Lung (tissue), 12 donors: ENCODE measurements around the gene COL12A1. TPM values are rescaled to one million over a fixed set of nuclear protein-coding genes. Genes with fewer than 3 reads are reported as not detected.

Experiments
- ATAC-seq: fragments of 200-7000 bp; cut with Tn5 transposase; one replicate; pipeline ENCODE4 v1.9.1; 2020; ENCODE audit warnings: moderate number of reproducible peaks; ENCODE audit not compliant: insufficient read depth, low FRiP score
- DNase-seq, 3 donors: peaks; one replicate each; pipeline ENCODE4 v3.0.0-alpha.2; 2013 to 2017
- H3K27ac ChIP-seq, 2 donors: one replicate each; pipeline ENCODE4 v1.5.1; 2013; ENCODE audit warnings: mild to moderate bottlenecking in 2 of 2, moderate library complexity in 2 of 2, control low read depth in 1 of 2, inconsistent platforms in 1 of 2, low read depth in 1 of 2, low read length in 1 of 2
- H3K27me3 ChIP-seq, 3 donors: one replicate each; pipeline ENCODE4 v1.5.1; 2013; ENCODE audit warnings: low read length in 2 of 3; ENCODE audit not compliant: control insufficient read depth in 3 of 3, insufficient read depth in 3 of 3
- H3K36me3 ChIP-seq, 4 donors: one replicate each; pipeline ENCODE4 v1.5.1; 2013; ENCODE audit warnings: low read length in 4 of 4, mild to moderate bottlenecking in 1 of 4, moderate library complexity in 1 of 4; ENCODE audit not compliant: control insufficient read depth in 4 of 4, insufficient read depth in 4 of 4
- H3K4me1 ChIP-seq, 5 donors: one replicate each; pipeline ENCODE4 v1.5.1; 2013; ENCODE audit warnings: low read length in 5 of 5, mild to moderate bottlenecking in 2 of 5, moderate library complexity in 1 of 5; ENCODE audit not compliant: control insufficient read depth in 5 of 5, insufficient read depth in 5 of 5
- H3K4me3 ChIP-seq: one replicate; pipeline ENCODE4 v1.5.1; 2013; ENCODE audit warnings: mild to moderate bottlenecking, control low read depth, moderate library complexity
- H3K9ac ChIP-seq, 2 donors: one replicate each; pipeline ENCODE4 v1.5.1; 2013; ENCODE audit warnings: low read length in 2 of 2, control low read depth in 1 of 2; ENCODE audit not compliant: insufficient read depth in 1 of 2
- H3K9me3 ChIP-seq, 4 donors: one replicate each; pipeline ENCODE4 v1.5.1; 2013; ENCODE audit warnings: low read length in 3 of 4, mild to moderate bottlenecking in 1 of 4, moderate library complexity in 1 of 4; ENCODE audit not compliant: control insufficient read depth in 4 of 4, insufficient read depth in 3 of 4
- CTCF ChIP-seq: IDR thresholded peaks from 2 replicates; pipeline ENCODE4 v1.5.1; 2012; ENCODE audit warnings: mild to moderate bottlenecking; ENCODE audit errors: control extremely low read depth, extremely low read depth
- WGBS, 2 donors: extraction: QIAGEN DNeasy Blood & Tissue Kit; methylation state at CpG; one replicate each; pipeline ENCODE4 v1.1.7; 2013; 5-methylcytosine and 5-hydroxymethylcytosine counted together
- polyA plus RNA-seq, 2 donors: library from polyadenylated mRNA; stranded (reverse); fragments of 200-250 nt; gene quantifications; one replicate each; pipeline ENCODE4 v1.2.1, GENCODE V29; 2013
- total RNA-seq, 2 donors: library from RNA; depleted of rRNA in 1 of 2; stranded (reverse); fragments of >200 nt in 1 of 2; gene quantifications; one replicate each; pipeline ENCODE4 v1.2.1, GENCODE V29; 2014 to 2021
- donor health status: control.
- donor health status: control.
- donor health status: Bipolar disorder and iron deficiency.
- donor health status: healthy.
- donor health status: DM: yes; HTN: yes; CAD: no.

COL12A1 gene
- total and polyA plus RNA-seq, 4 donors, result 10.6 to 75.7 (median 29.7) TPM

DNA sequence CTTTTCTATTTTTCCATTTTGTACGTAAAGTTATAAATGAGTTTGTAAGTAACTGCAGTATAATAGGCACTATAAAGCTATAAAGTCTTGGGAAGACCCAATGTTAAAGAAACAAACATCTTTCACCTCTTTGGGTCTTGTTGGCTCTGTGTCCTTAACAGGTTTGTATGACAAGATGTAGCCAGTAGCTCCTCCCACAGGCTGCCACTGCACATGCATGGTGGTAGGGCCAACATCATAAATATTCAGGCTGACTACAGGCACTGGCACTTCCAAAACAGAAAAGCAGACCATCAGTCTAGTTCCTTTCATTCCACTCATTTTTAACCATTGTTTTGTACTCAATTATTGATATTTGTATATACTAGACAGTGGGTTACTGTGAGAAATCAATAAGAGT, 59.9 kb downstream of the COL12A1 start:
- Histone ChIP-seq H3K4me3 (no peak overlapping the region), H3K4me1 (no peaks in the 10 kb centered on the region), H3K9ac (no peak overlapping the region), H3K27me3 (no peaks in the 10 kb centered on the region), H3K27ac (no peak overlapping the region), H3K9me3 (no peaks in the 10 kb centered on the region), H3K36me3 (peaks cover 0 to 2% (median 0%) of the 10 kb centered on the region in 4 donors)
- no peak for DNase-seq
- TF ChIP-seq CTCF, result no peak
- ATAC-seq, result no peak
- 96 to 100% methylated on average over 1 of the region's 1 CpG for WGBS, 2 donors

GRCh38 chr6:75145211-75145610, 60.6 kb downstream of the COL12A1 start:
- Histone ChIP-seq H3K4me1 (no peaks in the 10 kb centered on the region), H3K4me3 (no peak overlapping the region), H3K9ac (no peak overlapping the region), H3K36me3 (peaks cover 0 to 2% (median 0%) of the 10 kb centered on the region in 4 donors), H3K27me3 (no peaks in the 10 kb centered on the region), H3K27ac (no peak overlapping the region), H3K9me3 (no peaks in the 10 kb centered on the region)
- ATAC-seq (no peak), DNase-seq (no peak)
- WGBS, 2 donors, result 89% methylated on average over 4 of the region's 4 CpGs
- no peak for TF ChIP-seq CTCF

DNA sequence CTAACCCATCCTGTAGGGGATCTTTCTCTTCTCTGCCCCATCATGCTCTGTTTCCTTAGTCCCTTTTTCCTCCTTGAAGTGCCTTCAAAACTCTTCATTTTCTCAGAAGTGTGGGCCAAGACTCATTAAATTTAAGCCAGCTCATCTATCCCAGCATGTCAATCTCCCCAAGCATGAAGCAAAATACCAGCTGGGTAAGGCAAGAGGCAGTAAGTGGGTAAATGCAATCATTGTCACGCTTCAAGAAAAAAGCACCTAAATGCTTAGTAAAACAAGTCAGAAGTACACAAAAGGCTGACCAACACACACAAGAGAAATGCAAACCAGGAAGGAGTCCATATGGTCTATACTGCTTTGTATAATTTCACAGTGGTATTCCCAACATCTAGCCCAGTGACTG, 61.5 kb downstream of the COL12A1 start:
- ATAC-seq (no peak), DNase-seq (no peak)
- no peak overlapping the region for H3K9ac ChIP-seq
- peaks cover 0 to 2% (median 0%) of the 10 kb centered on the region in 4 donors for H3K36me3 ChIP-seq
- H3K9me3 ChIP-seq, result no peaks in the 10 kb centered on the region
- no peak for TF ChIP-seq CTCF
- no peaks in the 10 kb centered on the region for H3K4me1 ChIP-seq
- H3K27me3 ChIP-seq, result no peaks in the 10 kb centered on the region
- H3K27ac ChIP-seq, result no peak overlapping the region
- WGBS, 2 donors, result 89 to 98% methylated on average over 1 of the region's 1 CpG
- no peak overlapping the region for H3K4me3 ChIP-seq

DNA sequence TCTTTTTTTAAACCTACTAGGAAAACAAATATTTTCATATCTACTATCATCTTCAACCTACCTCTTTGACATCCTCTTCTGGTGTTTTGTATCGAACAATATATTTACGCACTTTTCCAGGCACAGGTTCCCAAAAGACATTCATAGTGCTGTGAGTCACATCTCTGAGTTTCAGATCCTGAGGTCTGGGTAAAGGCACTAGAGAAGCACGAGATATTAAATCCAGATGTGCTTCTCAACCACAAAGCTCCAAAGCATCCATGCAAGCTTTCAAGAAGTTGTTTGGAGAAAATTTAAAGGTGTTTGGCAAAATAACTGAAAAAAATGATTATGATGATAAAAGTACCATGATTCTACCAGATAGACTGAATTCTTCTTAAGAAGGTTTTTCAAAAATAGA, 62.7 kb downstream of the COL12A1 start:
- H3K36me3 ChIP-seq, result peaks cover 0 to 2% (median 0%) of the 10 kb centered on the region in 4 donors
- H3K9me3 ChIP-seq, result no peaks in the 10 kb centered on the region
- 84 to 88% methylated on average over 3 of the region's 3 CpGs for WGBS, 2 donors
- TF ChIP-seq CTCF, result no peak
- H3K27me3 ChIP-seq, result no peaks in the 10 kb centered on the region
- ATAC-seq (no peak), DNase-seq (no peak)
- H3K9ac ChIP-seq, result no peak overlapping the region
- no peaks in the 10 kb centered on the region for H3K4me1 ChIP-seq
- H3K4me3 ChIP-seq, result no peak overlapping the region
- no peak overlapping the region for H3K27ac ChIP-seq
